Activated naive CD8-positive, alpha-beta T cell treated with anti-CD3 and anti-CD28 coated beads for 36 hours (primary cell): ENCODE results near the gene PRTFDC1. TPM values are rescaled to one million over a fixed set of nuclear protein-coding genes. Genes with fewer than 3 reads are reported as not detected.
"Not testable (repeated sequence)": the region's sequence is repeated elsewhere in the genome, so short reads cannot be mapped to it uniquely, and the experiment has no call there.

Experiments used
- DNase-seq: peaks from one replicate; pipeline ENCODE4 v3.0.0; 2021
- H3K27ac Mint-ChIP-seq: one replicate; pipeline ENCODE4 v1.8.0; 2022; ENCODE audit warnings: mild to moderate bottlenecking, moderate library complexity, mixed read lengths
- H3K27me3 Mint-ChIP-seq: one replicate; pipeline ENCODE4 v1.8.0; 2022; ENCODE audit warnings: mild to moderate bottlenecking, mixed read lengths
- H3K36me3 Mint-ChIP-seq: one replicate; pipeline ENCODE4 v1.8.0; 2021; ENCODE audit warnings: mild to moderate bottlenecking, mixed read lengths
- H3K4me1 Mint-ChIP-seq: one replicate; pipeline ENCODE4 v1.8.0; 2021; ENCODE audit warnings: mixed read lengths
- H3K4me3 Mint-ChIP-seq: one replicate; pipeline ENCODE4 v1.8.0; 2022; ENCODE audit warnings: mild to moderate bottlenecking, moderate library complexity, mixed read lengths
- H3K9me3 Mint-ChIP-seq: one replicate; pipeline ENCODE4 v1.8.0; 2022; ENCODE audit warnings: mixed read lengths
- total RNA-seq, 2 experiments: library from RNA; stranded (reverse); gene quantifications; one replicate each; pipeline ENCODE4 v1.2.3, GENCODE V29; 2021

The PRTFDC1 gene
- total RNA-seq, 2 experiments from 2014 or later = 2.8 to 3.6 TPM

- Mint-ChIP-seq H3K36me3 (no peaks in the 10 kb centered on the region), H3K27ac (no peak overlapping the region), H3K4me3 (no peak overlapping the region), H3K4me1 (peaks cover 7% of the 10 kb centered on the region), H3K27me3 (no peaks in the 10 kb centered on the region), H3K9me3 (no peaks in the 10 kb centered on the region)
- DNase-seq = no peak
Measured at GRCh38 chr10:24974976-24975375, 22.6 kb upstream of the PRTFDC1 start.

GRCh38 chr10:24973163-24973562 lies 20.8 kb upstream of the PRTFDC1 start:
- Mint-ChIP-seq H3K4me1 (peaks cover 5% of the 10 kb centered on the region), H3K27me3 (no peaks in the 10 kb centered on the region)
- DNase-seq = no peak

GRCh38 chr10:24971374-24971773 lies 19.0 kb upstream of the PRTFDC1 start:
- no peak for DNase-seq
- Mint-ChIP-seq H3K4me3 (no peak overlapping the region), H3K27ac (no peak overlapping the region), H3K4me1 (peaks cover 3% of the 10 kb centered on the region), H3K27me3 (no peaks in the 10 kb centered on the region), H3K9me3 (no peaks in the 10 kb centered on the region), H3K36me3 (no peaks in the 10 kb centered on the region)

More at GRCh38 chr10:24973163-24973562, 20.8 kb upstream of the PRTFDC1 start:
- Mint-ChIP-seq H3K36me3 (no peaks in the 10 kb centered on the region), H3K9me3 (no peaks in the 10 kb centered on the region), H3K27ac (no peak overlapping the region), H3K4me3 (no peak overlapping the region)

- Mint-ChIP-seq H3K36me3 (no peaks in the 10 kb centered on the region), H3K27ac (no peak overlapping the region), H3K4me1 (peaks cover 3% of the 10 kb centered on the region), H3K9me3 (no peaks in the 10 kb centered on the region), H3K27me3 (no peaks in the 10 kb centered on the region), H3K4me3 (no peak overlapping the region)
- no peak for DNase-seq
Measured at GRCh38 chr10:24969841-24970281, 17.5 kb upstream of the PRTFDC1 start.

GRCh38 chr10:24968951-24969350 lies 16.5 kb upstream of the PRTFDC1 start:
- not testable (repeated sequence) for H3K9me3 Mint-ChIP-seq, H3K27ac Mint-ChIP-seq

DNA sequence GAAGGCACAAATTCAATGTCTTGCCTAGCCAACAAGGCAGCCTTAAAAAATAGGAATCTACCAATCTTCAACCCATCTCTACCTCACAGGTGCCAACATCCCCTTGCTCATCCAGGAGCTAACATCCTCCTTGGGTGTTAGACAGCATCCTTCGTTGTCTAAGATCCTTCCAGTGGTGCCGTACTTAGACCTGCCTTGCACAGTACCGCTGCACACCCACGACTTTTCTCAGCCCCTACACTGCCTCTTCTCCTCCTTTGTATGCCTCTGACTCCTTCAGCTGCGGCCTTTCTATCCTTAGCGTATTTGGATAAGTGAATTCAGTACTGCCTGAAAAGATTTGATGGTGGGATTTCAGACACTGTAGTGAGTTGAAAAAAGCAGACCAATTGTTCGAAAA lies 15.9 kb upstream of the PRTFDC1 start:
- DNase-seq = no peak
- H3K27ac Mint-ChIP-seq = no peak overlapping the region
- no peaks in the 10 kb centered on the region for H3K9me3 Mint-ChIP-seq
- H3K4me1 Mint-ChIP-seq = peaks cover 3% of the 10 kb centered on the region
- H3K4me3 Mint-ChIP-seq = no peak overlapping the region
- H3K36me3 Mint-ChIP-seq = no peaks in the 10 kb centered on the region
- no peaks in the 10 kb centered on the region for H3K27me3 Mint-ChIP-seq

More at GRCh38 chr10:24968951-24969350, 16.5 kb upstream of the PRTFDC1 start:
- H3K36me3 Mint-ChIP-seq, H3K4me1 Mint-ChIP-seq, DNase-seq, H3K4me3 Mint-ChIP-seq, H3K27me3 Mint-ChIP-seq: not testable (repeated sequence)

- DNase-seq = no peak
- Mint-ChIP-seq H3K9me3 (no peaks in the 10 kb centered on the region), H3K4me1 (peaks cover 6% of the 10 kb centered on the region), H3K27me3 (no peaks in the 10 kb centered on the region), H3K36me3 (no peaks in the 10 kb centered on the region), H3K27ac (no peak overlapping the region), H3K4me3 (no peak overlapping the region)
Measured at GRCh38 chr10:24966962-24967481, 14.6 kb upstream of the PRTFDC1 start.

DNA sequence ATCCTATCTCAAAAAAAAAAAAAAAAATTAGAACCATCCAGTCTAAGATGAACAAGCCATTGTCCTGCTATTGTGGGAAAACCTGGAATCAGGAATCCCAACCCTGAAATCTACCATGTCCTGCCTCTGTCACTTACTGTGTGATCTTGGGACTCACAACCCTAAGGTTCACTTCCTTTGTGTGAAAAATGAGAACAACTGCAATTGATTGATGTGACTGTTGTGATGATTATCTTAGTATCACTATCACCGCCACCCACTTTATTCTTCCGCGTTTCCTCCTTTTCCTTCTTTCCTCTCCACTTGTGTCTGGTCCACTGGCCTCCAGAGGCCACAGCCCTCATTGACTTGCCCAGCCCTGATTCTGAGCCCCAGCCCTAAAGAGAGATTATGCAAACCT lies 12.6 kb upstream of the PRTFDC1 start:
- Mint-ChIP-seq H3K36me3 (no peaks in the 10 kb centered on the region), H3K4me1 (peaks cover 6% of the 10 kb centered on the region), H3K27ac (no peak overlapping the region), H3K9me3 (no peaks in the 10 kb centered on the region), H3K4me3 (no peak overlapping the region), H3K27me3 (no peaks in the 10 kb centered on the region)
- DNase-seq = no peak

GRCh38 chr10:24963521-24964041 lies 11.2 kb upstream of the PRTFDC1 start:
- peaks cover 6% of the 10 kb centered on the region for H3K4me1 Mint-ChIP-seq
- no peak overlapping the region for H3K27ac Mint-ChIP-seq
- DNase-seq = no peak
- no peaks in the 10 kb centered on the region for H3K27me3 Mint-ChIP-seq
- no peaks in the 10 kb centered on the region for H3K9me3 Mint-ChIP-seq
- H3K36me3 Mint-ChIP-seq = no peaks in the 10 kb centered on the region
- H3K4me3 Mint-ChIP-seq = no peak overlapping the region

DNA sequence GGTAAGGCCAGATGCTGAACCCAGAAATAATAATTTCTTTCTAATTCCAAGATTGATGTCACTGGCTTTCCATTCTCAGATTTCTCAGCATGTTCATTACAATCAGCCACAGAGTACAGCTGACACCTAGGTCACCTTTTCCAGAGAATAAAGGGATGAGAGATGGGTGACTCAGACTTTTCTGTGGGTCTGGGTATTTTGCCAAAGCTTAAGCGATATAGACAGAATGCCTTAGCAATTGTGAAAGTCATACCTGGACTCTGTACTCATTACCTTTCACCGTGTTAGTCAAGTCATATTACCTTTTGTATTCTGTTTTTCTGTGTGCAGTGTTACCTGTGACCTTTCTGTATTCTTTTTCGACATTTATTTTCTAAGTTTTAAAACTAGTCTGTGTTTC lies 10.6 kb upstream of the PRTFDC1 start:
- H3K27ac Mint-ChIP-seq = no peak overlapping the region
- no peak overlapping the region for H3K4me3 Mint-ChIP-seq
- no peak for DNase-seq
- H3K36me3 Mint-ChIP-seq = no peaks in the 10 kb centered on the region
- H3K4me1 Mint-ChIP-seq = peaks cover 6% of the 10 kb centered on the region
- H3K27me3 Mint-ChIP-seq = no peaks in the 10 kb centered on the region
- H3K9me3 Mint-ChIP-seq = no peaks in the 10 kb centered on the region

DNA sequence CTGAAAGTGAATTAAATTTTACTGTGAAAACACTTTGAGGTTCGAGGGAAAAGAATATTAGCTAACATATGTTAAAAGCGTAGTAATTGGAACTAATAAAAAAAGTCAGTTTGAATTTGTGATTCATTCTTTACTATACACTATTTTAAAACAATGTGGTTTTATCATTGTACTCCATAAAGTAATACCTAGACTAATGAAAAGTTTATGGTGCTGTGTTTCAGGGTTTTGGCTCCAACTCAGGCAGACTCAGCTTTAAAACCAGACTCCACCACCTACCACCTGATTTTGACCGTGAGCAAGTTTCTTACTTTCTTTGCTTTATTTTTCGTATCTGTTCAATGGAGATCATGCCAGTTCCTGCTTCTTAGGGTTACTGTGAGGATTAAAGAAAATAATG lies 9.2 kb upstream of the PRTFDC1 start:
- Mint-ChIP-seq H3K27me3 (no peaks in the 10 kb centered on the region), H3K9me3 (no peaks in the 10 kb centered on the region), H3K36me3 (no peaks in the 10 kb centered on the region), H3K4me1 (peaks cover 6% of the 10 kb centered on the region), H3K4me3 (no peak overlapping the region), H3K27ac (no peak overlapping the region)
- DNase-seq = no peak

DNA sequence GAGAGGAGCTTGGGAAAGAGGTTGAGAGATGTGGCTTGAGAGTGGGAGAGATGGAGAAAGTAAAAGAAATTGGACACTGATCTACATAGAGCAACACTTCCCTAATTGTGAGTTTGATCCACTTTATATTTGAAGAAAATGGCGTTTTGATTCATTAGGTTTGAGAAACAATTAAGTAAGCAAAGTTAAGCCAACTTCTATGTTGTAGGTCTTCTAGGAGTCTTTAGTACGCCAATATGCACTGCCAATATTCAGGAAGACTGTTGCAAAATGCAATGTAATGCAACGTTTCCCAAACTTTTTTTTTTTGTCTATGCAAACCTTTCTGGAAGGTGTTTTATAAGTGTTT lies 7.0 kb upstream of the PRTFDC1 start:
- H3K27ac Mint-ChIP-seq = no peak overlapping the region
- DNase-seq = no peak
- no peaks in the 10 kb centered on the region for H3K9me3 Mint-ChIP-seq
- H3K4me3 Mint-ChIP-seq = no peak overlapping the region
- no peaks in the 10 kb centered on the region for H3K27me3 Mint-ChIP-seq
- H3K36me3 Mint-ChIP-seq = no peaks in the 10 kb centered on the region
- H3K4me1 Mint-ChIP-seq = peaks cover 6% of the 10 kb centered on the region

DNA sequence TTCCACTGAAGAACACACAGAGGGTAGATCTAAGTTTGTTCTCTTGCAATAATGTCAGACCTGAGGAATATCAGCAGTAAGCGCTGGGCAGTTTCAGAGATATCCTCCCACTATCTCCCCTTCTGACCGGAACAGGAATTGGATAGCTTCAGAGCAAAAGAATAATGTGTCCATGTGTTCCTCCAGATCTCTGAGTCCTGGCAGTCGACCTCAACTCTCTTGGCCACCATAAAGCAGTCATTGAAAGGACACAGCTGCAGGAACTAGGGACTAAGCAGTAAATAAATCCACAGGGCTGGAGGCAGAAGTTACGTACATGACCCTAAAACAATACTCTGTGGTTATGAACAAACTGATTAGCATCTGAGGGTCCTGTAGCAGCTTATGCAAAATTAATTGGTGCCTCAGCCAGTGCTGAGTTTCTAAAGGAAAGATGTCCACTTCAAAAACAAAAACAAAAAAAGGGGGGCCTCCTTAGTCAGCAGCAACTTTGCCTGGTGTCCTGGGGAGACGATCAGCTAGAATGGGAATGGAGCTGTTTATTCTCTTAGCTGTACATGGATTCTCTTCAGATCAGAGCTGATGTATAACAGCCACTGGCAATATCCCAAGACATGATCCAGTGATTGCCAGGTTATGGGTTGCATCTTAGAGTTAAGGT lies 6.4 kb upstream of the PRTFDC1 start:
- no peak for DNase-seq
- H3K4me3 Mint-ChIP-seq = no peak overlapping the region
- H3K9me3 Mint-ChIP-seq = no peaks in the 10 kb centered on the region

GRCh38 chr10:24958091-24958720 lies 5.8 kb upstream of the PRTFDC1 start:
- DNase-seq = no peak
- Mint-ChIP-seq H3K4me1 (peaks cover 12% of the 10 kb centered on the region), H3K36me3 (no peaks in the 10 kb centered on the region), H3K4me3 (no peak overlapping the region), H3K27ac (no peak overlapping the region), H3K9me3 (no peaks in the 10 kb centered on the region), H3K27me3 (no peaks in the 10 kb centered on the region)

More for the DNA sequence above, 6.4 kb upstream of the PRTFDC1 start:
- Mint-ChIP-seq H3K27ac (no peak overlapping the region), H3K27me3 (no peaks in the 10 kb centered on the region), H3K36me3 (no peaks in the 10 kb centered on the region), H3K4me1 (peaks cover 8% of the 10 kb centered on the region)

DNA sequence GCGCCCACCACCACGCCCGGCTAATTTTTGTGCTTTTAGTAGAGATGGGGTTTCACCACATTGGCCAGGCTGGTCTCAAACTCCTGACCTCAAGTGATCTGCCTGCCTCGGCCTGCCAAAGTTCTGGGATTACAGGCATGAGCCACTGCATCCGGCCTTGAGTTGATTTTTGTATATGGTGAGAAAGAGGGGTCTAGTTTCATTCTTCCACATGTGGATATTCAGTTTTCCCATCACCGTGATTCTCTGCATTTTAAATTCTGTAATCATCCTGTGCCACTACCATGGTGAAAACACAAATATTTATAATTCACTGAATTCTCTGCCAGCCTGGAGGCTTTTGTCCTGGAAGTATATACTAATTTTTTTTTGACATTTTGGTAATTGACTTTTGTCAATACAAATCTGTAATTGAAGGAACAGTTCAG lies 5.2 kb upstream of the PRTFDC1 start:
- H3K4me3 Mint-ChIP-seq, H3K27me3 Mint-ChIP-seq: not testable (repeated sequence)

GRCh38 chr10:24953675-24954074 lies 1.3 kb upstream of the PRTFDC1 start:
- H3K27ac Mint-ChIP-seq = peak overlapping the region; percentile 86
- peaks cover 19% of the 10 kb centered on the region for H3K4me1 Mint-ChIP-seq
- no peaks in the 10 kb centered on the region for H3K36me3 Mint-ChIP-seq
- no peaks in the 10 kb centered on the region for H3K27me3 Mint-ChIP-seq
- H3K4me3 Mint-ChIP-seq = peak overlapping the region; percentile 80
- no peaks in the 10 kb centered on the region for H3K9me3 Mint-ChIP-seq
- no peak for DNase-seq

More for the DNA sequence above, 5.2 kb upstream of the PRTFDC1 start:
- not testable (repeated sequence) for H3K27ac Mint-ChIP-seq, H3K36me3 Mint-ChIP-seq, DNase-seq, H3K9me3 Mint-ChIP-seq
- H3K4me1 Mint-ChIP-seq = peaks cover 12% of the 10 kb centered on the region
